ENCODE measurements around the gene RANBP3.
"Not testable (repeated sequence)": the region's sequence is repeated elsewhere in the genome, so short reads cannot be mapped to it uniquely, and the experiment has no call there.

DNA sequence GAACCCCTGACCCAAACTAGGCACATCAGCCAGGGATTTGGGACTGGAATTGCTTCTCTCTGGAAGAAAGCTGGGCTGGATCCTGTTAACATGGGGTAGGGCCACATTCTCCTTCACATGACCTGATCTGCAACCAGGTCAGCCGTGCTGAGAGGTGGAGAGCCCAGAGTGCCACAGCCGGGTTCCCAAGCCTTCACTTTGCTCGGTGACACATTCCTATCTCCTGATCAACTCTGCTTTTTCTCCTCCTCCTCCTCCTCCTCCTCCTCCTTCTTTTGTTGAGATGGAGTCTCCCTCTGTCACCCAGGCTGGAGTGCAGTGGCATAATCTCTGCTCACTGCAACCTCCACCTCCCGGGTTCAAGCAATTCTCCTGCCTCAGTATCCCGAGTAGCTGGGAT lies 7.9 kb upstream of the RANBP3 start:
- not testable (repeated sequence) for TF ChIP-seq CTCF (IDR thresholded peaks at IDR 0.05); ZFX (IDR thresholded peaks at IDR 0.05; ENCODE audit: borderline replicate concordance)
